Spleen (tissue), 11 donors: Measurements from ENCODE around the gene PRR30. TPM values are rescaled to one million over a fixed set of nuclear protein-coding genes. Genes with fewer than 3 reads are reported as not detected.
"Not testable (repeated sequence)": the region's sequence is repeated elsewhere in the genome, so short reads cannot be mapped to it uniquely, and the experiment has no call there.

ENCODE experiments used
- DNase-seq: peaks from one replicate; pipeline ENCODE4 v3.0.0-alpha.2; 2020
- H3K27ac ChIP-seq, 8 donors: fragments of 200-600 bp; sonication (generic) in 7 of 8; 1 replicate in 4 of 8; 2 replicates in 4 of 8; pipeline versions ENCODE4 v1.5.0 to v1.8.0; 2016 to 2021; ENCODE audit warnings: inconsistent platforms in 4 of 8, mild to moderate bottlenecking in 4 of 8, moderate library complexity in 1 of 8
- H3K27me3 ChIP-seq, 7 donors: fragments of 200-600 bp; sonication (generic) in 6 of 7; replicated peaks in 1 of 7; 1 replicate in 4 of 7; 2 replicates in 3 of 7; pipeline versions ENCODE4 v1.5.0 to v1.8.0; 2016 to 2021; ENCODE audit warnings: inconsistent platforms in 3 of 7, mild to moderate bottlenecking in 1 of 7
- H3K36me3 ChIP-seq, 6 donors: fragments of 200-600 bp; sonication (generic) in 5 of 6; 1 replicate in 4 of 6; 2 replicates in 2 of 6; pipeline versions ENCODE4 v1.5.0 to v1.8.0; 2016 to 2021; ENCODE audit warnings: inconsistent platforms in 2 of 6
- H3K4me1 ChIP-seq, 6 donors: fragments of 200-600 bp; sonication (generic) in 5 of 6; 1 replicate in 3 of 6; 2 replicates in 3 of 6; pipeline versions ENCODE4 v1.5.0 to v1.8.0; 2016 to 2021; ENCODE audit warnings: inconsistent platforms in 3 of 6
- H3K4me3 ChIP-seq, 8 donors: fragments of 200-600 bp; sonication (generic) in 7 of 8; 1 replicate in 4 of 8; 2 replicates in 4 of 8; pipeline versions ENCODE4 v1.5.0 to v1.8.0; 2016 to 2021; ENCODE audit warnings: inconsistent platforms in 4 of 8, mild to moderate bottlenecking in 4 of 8, moderate library complexity in 2 of 8
- H3K9me3 ChIP-seq, 8 donors: fragments of 200-600 bp; sonication (generic) in 7 of 8; 1 replicate in 4 of 8; 2 replicates in 4 of 8; pipeline versions ENCODE4 v1.5.0 to v1.8.0; 2016 to 2021; ENCODE audit warnings: inconsistent platforms in 4 of 8
- POLR2A ChIP-seq, 3 donors: fragments of 450-650 bp; IDR thresholded peaks; one replicate each; pipeline ENCODE4 v1.5.1; 2017; ENCODE audit warnings: antibody characterized with exemption in 3 of 3, mild to moderate bottlenecking in 1 of 3
- POLR2AphosphoS5 ChIP-seq, 3 donors: sonication (generic); formaldehyde crosslinking; IDR thresholded peaks; one replicate each; pipeline ENCODE4 v1.5.1; 2017; ENCODE audit warnings: antibody characterized with exemption in 3 of 3
- WGBS, 5 donors: extraction: QIAGEN DNeasy Blood & Tissue Kit in 3 of 5; methylation state at CpG; one replicate each; pipeline versions ENCODE4 v1.1.5 to v1.1.7; 2013 to 2018; 5-methylcytosine and 5-hydroxymethylcytosine counted together
- intact Hi-C: fragments of 100-400 bp; cut with DNase I; formaldehyde crosslinking; loops from one replicate; pipeline ENCODE4 v1.15.0; 2023; ENCODE audit warnings: low total_unique reads
- polyA plus RNA-seq, 3 donors: library from polyadenylated mRNA; stranded (reverse); fragments of 200-250 nt; gene quantifications; one replicate each; pipeline ENCODE4 v1.2.1, GENCODE V29; 2013
- total RNA-seq, 7 donors: library from RNA; depleted of rRNA in 3 of 7; stranded (reverse); fragments of >200 nt in 3 of 7; fragmentation: NEBNext Ultra II Directional in 4 of 7; extraction: Animal tissue kit (Norgen Biotek cat#: 25700) in 4 of 7; gene quantifications; one replicate each; pipeline versions ENCODE4 v1.1.0 to v1.2.1, GENCODE V29; 2016 to 2021
- TF ChIP-seq, protein P1 (sequence below), 11 experiments: fragments of 200-600 bp in 7 of 11; fragments of 450-650 bp in 4 of 11; sonication (generic) in 4 of 11; IDR thresholded peaks in 8 of 11; conservative IDR thresholded peaks in 3 of 11; 1 replicate in 7 of 11; 2 replicates in 4 of 11; pipeline versions ENCODE4 v1.4.0 to v1.8.0; 2016 to 2021; ENCODE audit warnings: antibody characterized with exemption in 11 of 11, inconsistent platforms in 4 of 11, mild to moderate bottlenecking in 1 of 11
- donor health status: healthy with polysubstance abuse.
- donor health status: DM: no; HTN: no; CAD: no; lungs with moderate emphysema.
- donor health status: DM: no; HTN: no; CAD: no.
- donor health status: Bipolar disorder and iron deficiency.
- donor health status: healthy.
- donor health status: DM: no; HTN: no; CAD: no.
- donor health status: DM: yes; HTN: yes; CAD: no.

PRR30 gene
- total and polyA plus RNA-seq, 10 donors, result not detected

DNA sequence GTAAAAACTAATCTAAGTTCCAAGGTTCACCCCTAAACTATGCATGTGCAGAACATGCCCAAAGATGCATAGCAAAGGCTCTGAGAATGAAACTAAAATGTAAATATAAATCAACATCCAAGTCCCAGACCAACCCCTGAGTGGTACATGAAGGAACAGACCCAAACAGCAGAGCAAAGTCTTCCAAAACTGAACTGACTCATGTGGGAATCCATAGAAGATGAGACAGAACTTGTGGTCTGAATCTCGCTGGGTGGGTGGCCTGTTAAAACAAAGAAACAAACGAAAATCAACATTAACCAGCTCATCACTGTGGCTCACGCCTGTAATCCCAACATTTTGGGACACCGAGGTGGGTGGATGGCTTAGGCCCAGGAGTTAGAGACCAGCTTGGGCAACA, 43.1 kb upstream of the PRR30 start:
- H3K4me1 ChIP-seq, result peaks cover 0 to 6% (median 0%) of the 10 kb centered on the region in 6 donors
- intact Hi-C loops, result no loop called here
- no peak for TF ChIP-seq POLR2AphosphoS5 (IDR thresholded peaks at IDR 0.05)
- no peak for TF ChIP-seq POLR2A (IDR thresholded peaks at IDR 0.05)
- TF ChIP-seq, protein P1, sequence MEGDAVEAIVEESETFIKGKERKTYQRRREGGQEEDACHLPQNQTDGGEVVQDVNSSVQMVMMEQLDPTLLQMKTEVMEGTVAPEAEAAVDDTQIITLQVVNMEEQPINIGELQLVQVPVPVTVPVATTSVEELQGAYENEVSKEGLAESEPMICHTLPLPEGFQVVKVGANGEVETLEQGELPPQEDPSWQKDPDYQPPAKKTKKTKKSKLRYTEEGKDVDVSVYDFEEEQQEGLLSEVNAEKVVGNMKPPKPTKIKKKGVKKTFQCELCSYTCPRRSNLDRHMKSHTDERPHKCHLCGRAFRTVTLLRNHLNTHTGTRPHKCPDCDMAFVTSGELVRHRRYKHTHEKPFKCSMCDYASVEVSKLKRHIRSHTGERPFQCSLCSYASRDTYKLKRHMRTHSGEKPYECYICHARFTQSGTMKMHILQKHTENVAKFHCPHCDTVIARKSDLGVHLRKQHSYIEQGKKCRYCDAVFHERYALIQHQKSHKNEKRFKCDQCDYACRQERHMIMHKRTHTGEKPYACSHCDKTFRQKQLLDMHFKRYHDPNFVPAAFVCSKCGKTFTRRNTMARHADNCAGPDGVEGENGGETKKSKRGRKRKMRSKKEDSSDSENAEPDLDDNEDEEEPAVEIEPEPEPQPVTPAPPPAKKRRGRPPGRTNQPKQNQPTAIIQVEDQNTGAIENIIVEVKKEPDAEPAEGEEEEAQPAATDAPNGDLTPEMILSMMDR (IDR thresholded peaks at IDR 0.05 in 8 of 11, conservative IDR thresholded peaks at IDR 0.05 in 3 of 11), result no peak
- no peaks in the 10 kb centered on the region for H3K9me3 ChIP-seq
- no peak overlapping the region for H3K4me3 ChIP-seq
- peak overlapping the region in 3 of 8 donors; percentile 5 to 70 (median 67) for H3K27ac ChIP-seq
- DNase-seq, result no peak
- H3K27me3 ChIP-seq, result peaks cover 0 to 42% (median 9%) of the 10 kb centered on the region in 7 donors
- WGBS, 5 donors, result 65 to 90% (median 74%) methylated on average over 4 of the region's 4 CpGs
- no peaks in the 10 kb centered on the region for H3K36me3 ChIP-seq

DNA sequence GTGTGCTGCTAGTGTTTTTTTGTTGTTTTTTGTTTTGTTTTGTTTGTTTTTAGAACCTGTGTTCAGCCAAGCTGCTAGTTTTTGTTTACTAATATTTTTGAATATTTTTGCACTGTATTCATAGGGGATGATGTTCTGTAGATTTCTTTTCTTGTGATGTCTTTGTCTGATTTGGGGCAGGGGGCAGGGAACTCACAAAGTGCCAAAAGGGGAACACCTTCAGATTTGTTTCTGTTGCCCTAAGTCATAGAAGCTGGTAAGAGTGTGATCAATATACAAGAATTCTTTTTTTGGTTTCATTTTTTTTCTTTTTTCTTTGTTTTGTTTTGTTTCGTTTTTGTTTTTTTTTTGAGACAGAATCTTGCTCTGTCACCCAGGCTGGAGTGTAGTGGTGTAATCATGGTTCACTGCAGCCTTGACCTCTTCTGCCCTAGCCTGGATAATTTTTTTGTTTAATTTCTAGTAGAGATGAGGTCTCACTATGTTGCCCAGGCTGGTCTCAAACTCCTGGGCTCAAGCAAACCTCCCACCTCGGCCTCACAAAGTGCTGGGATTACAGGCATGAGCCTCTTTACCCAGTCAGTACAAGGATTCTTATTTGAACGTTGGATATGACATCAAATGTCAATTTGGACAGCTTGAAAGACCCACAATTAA, 40.3 kb upstream of the PRR30 start:
- no peak for DNase-seq
- TF ChIP-seq POLR2A (IDR thresholded peaks at IDR 0.05), result no peak
- TF ChIP-seq POLR2AphosphoS5 (IDR thresholded peaks at IDR 0.05), result no peak
- TF ChIP-seq, protein P1 (IDR thresholded peaks at IDR 0.05 in 8 of 11, conservative IDR thresholded peaks at IDR 0.05 in 3 of 11), result no peak
- WGBS, 5 donors, result 57 to 73% (median 65%) methylated on average over 3 of the region's 3 CpGs
- H3K27me3 ChIP-seq, result peaks cover 0 to 47% (median 9%) of the 10 kb centered on the region in 7 donors
- H3K4me1 ChIP-seq, result peaks cover 0 to 4% (median 0%) of the 10 kb centered on the region in 6 donors
- H3K36me3 ChIP-seq, result no peaks in the 10 kb centered on the region
- H3K27ac ChIP-seq, result peak overlapping the region in 4 of 8 donors; percentile 17 to 51 (median 34)
- intact Hi-C loops, result no loop called here
- no peaks in the 10 kb centered on the region for H3K9me3 ChIP-seq
- no peak overlapping the region for H3K4me3 ChIP-seq

DNA sequence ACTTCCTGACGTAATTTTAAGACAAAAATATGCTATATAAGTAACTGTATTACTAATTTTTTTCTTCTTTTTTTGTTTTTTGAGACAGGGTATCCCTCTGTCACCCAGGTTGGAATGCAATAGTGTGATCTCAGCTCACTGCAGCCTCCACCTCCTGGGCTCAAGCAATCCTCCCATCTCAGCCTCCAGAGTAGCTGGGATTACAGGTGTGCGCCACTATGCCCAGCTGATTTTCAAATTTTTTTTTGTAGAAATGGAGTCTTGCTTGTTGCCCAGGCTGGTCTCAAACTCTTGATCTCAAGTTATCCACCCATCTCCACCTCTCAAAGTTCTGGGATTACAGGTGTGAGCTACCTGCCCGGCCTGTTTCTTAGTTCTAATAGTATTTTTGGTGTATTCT, 39.3 kb upstream of the PRR30 start:
- H3K27me3 ChIP-seq, result peaks cover 0 to 47% (median 9%) of the 10 kb centered on the region in 7 donors
- peaks cover 0 to 3% (median 0%) of the 10 kb centered on the region in 6 donors for H3K4me1 ChIP-seq
- no peak overlapping the region for H3K27ac ChIP-seq
- no peak for DNase-seq
- 83 to 92% (median 87%) methylated on average over 3 of the region's 3 CpGs for WGBS, 5 donors
- TF ChIP-seq, protein P1 (IDR thresholded peaks at IDR 0.05 in 8 of 11, conservative IDR thresholded peaks at IDR 0.05 in 3 of 11), result no peak
- no peak for TF ChIP-seq POLR2A (IDR thresholded peaks at IDR 0.05)
- no peak for TF ChIP-seq POLR2AphosphoS5 (IDR thresholded peaks at IDR 0.05)
- H3K4me3 ChIP-seq, result no peak overlapping the region
- H3K9me3 ChIP-seq, result no peaks in the 10 kb centered on the region
- no peaks in the 10 kb centered on the region for H3K36me3 ChIP-seq
- intact Hi-C loops, result no loop called here

DNA sequence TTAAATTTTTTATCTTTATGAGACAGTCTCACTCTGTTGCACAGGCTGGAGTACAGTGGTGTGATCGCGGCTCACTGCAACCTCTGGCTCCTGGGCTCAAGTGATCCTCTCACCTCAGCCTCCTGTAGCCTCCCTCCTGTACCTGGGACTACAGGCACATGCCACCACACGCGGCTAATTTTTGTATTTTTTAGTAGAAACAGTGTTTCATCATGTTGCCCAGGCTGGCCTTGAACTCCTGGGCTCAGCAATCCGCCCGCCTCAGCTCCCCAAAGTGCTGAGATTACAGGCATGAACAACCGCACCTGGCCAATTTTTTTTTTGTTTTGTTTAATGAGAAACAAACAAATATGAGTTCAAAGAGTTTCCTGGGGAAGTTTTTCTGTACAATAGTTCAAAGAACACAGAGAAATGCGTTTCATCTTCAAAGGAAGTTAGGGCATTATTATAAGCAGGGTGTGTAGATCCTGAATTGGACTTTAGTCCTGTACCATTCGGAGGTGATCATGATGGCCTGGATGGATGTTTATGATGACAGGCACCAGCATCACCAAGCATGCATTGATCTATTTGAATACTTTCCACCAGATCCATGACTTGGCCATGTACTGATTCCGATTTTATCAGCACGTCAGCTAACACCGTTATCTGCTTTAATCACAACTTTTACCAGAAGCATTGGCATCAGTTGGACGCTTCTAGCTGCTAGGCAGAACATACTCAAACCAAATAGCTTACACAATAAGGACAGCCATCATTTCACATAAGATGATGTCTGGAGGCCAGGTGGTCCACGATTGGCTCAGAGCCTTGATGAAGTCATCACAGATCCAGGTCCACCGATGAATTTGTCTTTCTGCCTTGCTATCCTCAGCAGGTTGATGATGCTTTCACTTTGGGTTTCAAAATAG, 38.5 kb upstream of the PRR30 start:
- H3K27ac ChIP-seq, result no peak overlapping the region
- H3K36me3 ChIP-seq, result no peaks in the 10 kb centered on the region
- WGBS, 5 donors, result 79 to 86% (median 82%) methylated on average over 15 of the region's 15 CpGs
- intact Hi-C loops, result no loop called here
- H3K27me3 ChIP-seq, result peaks cover 0 to 47% (median 9%) of the 10 kb centered on the region in 7 donors
- TF ChIP-seq POLR2AphosphoS5 (IDR thresholded peaks at IDR 0.05) (no peak), POLR2A (IDR thresholded peaks at IDR 0.05) (no peak)
- TF ChIP-seq, protein P1 (IDR thresholded peaks at IDR 0.05 in 8 of 11, conservative IDR thresholded peaks at IDR 0.05 in 3 of 11), result no peak
- no peaks in the 10 kb centered on the region for H3K9me3 ChIP-seq
- H3K4me1 ChIP-seq, result peaks cover 0 to 3% (median 0%) of the 10 kb centered on the region in 6 donors
- no peak for DNase-seq
- no peak overlapping the region for H3K4me3 ChIP-seq

DNA sequence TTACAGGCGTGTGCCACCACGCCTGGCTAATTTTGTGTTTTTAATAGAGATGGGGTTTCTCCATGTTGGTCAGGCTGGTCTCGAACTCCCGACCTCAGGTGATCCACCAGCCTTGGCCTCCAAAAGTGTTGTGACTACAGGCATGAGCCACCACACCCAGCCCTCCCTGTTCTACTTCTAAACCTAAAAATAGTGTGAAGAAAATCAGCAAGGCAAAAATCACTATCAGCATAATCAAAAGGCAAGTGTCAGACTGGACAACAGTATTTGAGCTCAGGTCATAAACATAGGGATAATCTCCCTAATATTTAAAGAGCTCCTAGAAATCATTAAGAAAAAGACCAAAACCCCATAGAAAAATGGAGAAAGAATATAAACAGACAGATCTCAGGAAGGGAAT, 36.6 kb upstream of the PRR30 start:
- 80 to 94% (median 87%) methylated on average over 4 of the region's 4 CpGs for WGBS, 5 donors
- H3K27ac ChIP-seq, DNase-seq, H3K4me1 ChIP-seq, intact Hi-C loops, H3K36me3 ChIP-seq, H3K4me3 ChIP-seq, H3K9me3 ChIP-seq: not testable (repeated sequence)
- H3K27me3 ChIP-seq, result peaks cover 0 to 38% (median 9%) of the 10 kb centered on the region in 7 donors
